Measurements from ENCODE around the gene CRAT. TPM values are rescaled to one million over a fixed set of nuclear protein-coding genes. Genes with fewer than 3 reads are reported as not detected.
A peak's percentile ranks its signal among the peaks of the same experiment; 100 is the strongest.
"Not testable (repeated sequence)": the region's sequence is repeated elsewhere in the genome, so short reads cannot be mapped to it uniquely, and the experiment has no call there.

CRAT gene
- total RNA-seq, 1 donor from 2014 or later, result 19.0 TPM

DNA sequence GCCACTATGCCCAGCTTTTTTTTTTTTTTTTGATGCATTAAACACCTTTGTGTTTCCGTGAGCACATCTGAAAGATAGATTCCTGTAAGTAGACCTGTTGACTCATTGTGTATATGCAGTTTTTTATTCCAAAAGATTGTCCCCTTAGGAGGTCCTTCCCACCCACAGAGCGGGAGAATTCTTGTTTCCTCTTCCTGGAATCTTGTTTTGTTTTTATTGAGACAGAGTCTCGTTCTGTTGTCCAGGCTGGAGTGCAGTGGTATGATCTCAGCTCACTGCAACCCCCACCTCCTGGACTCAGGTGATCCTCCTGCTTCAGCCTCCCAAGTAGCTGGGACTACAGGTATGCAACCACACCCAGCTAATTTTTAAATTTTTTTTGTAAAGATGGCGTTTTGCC is 8.2 kb upstream of the CRAT start:
- no peak overlapping the region for H3K4me3 Mint-ChIP-seq (ENCODE audit: low read depth)
- no peaks in the 10 kb centered on the region for H3K9me3 Mint-ChIP-seq (ENCODE audit: low read depth)
- TF ChIP-seq, protein P1, sequence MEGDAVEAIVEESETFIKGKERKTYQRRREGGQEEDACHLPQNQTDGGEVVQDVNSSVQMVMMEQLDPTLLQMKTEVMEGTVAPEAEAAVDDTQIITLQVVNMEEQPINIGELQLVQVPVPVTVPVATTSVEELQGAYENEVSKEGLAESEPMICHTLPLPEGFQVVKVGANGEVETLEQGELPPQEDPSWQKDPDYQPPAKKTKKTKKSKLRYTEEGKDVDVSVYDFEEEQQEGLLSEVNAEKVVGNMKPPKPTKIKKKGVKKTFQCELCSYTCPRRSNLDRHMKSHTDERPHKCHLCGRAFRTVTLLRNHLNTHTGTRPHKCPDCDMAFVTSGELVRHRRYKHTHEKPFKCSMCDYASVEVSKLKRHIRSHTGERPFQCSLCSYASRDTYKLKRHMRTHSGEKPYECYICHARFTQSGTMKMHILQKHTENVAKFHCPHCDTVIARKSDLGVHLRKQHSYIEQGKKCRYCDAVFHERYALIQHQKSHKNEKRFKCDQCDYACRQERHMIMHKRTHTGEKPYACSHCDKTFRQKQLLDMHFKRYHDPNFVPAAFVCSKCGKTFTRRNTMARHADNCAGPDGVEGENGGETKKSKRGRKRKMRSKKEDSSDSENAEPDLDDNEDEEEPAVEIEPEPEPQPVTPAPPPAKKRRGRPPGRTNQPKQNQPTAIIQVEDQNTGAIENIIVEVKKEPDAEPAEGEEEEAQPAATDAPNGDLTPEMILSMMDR (IDR thresholded peaks at IDR 0.05; ENCODE audit: unreplicated experiment), result no peak
- no peak overlapping the region for H3K27ac Mint-ChIP-seq
- DNase-seq (ENCODE audit: low spot score, unreplicated experiment), result no peak
- H3K4me1 Mint-ChIP-seq (ENCODE audit: low read depth), result peaks cover 10% of the 10 kb centered on the region
- H3K36me3 Mint-ChIP-seq (ENCODE audit: insufficient read depth), result peaks cover 17% of the 10 kb centered on the region
- H3K27me3 Mint-ChIP-seq, result no peaks in the 10 kb centered on the region

DNA sequence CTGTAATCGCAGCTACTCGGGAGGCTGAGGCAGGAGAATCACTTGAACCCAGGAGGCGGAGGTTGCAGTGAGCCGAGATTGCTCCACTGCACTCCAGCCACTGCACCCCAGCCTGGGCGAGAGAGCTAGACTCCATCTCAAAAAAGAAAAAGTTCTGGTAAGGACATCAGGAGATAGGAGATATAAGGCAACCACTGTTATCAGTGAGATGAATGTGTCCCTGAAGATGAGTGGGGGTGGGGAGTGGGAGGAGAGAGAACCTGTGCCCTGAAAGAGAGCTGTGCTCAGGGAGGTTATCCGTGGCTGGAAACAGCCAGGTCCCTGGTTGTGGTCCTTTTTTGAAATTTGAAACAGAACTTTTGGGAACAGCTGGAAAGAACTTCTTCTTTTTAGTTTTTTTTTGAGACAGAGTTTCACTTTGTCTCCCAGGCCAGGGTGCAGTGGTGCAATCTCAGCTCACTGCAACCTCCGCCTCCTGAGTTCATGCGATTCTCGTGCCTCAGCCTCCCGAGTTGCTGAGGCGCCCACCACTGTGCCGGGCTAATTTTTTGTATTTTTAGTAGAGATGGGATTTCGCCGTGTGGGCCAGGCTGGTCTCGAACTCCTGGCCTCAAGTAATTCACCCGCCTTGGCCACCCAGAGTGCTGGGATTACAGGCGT is 3.2 kb upstream of the CRAT start:
- TF ChIP-seq, protein P1 (IDR thresholded peaks at IDR 0.05; ENCODE audit: unreplicated experiment), result no peak
- H3K27ac Mint-ChIP-seq, result peak overlapping the region; percentile 53
- H3K9me3 Mint-ChIP-seq (ENCODE audit: low read depth), result no peaks in the 10 kb centered on the region
- H3K27me3 Mint-ChIP-seq, result peaks cover 9% of the 10 kb centered on the region
- H3K4me3 Mint-ChIP-seq (ENCODE audit: low read depth), result peak overlapping the region; percentile 40
- H3K36me3 Mint-ChIP-seq (ENCODE audit: insufficient read depth), result peaks cover 1% of the 10 kb centered on the region
- H3K4me1 Mint-ChIP-seq (ENCODE audit: low read depth), result peaks cover 14% of the 10 kb centered on the region
- DNase-seq (ENCODE audit: low spot score, unreplicated experiment), result no peak

DNA sequence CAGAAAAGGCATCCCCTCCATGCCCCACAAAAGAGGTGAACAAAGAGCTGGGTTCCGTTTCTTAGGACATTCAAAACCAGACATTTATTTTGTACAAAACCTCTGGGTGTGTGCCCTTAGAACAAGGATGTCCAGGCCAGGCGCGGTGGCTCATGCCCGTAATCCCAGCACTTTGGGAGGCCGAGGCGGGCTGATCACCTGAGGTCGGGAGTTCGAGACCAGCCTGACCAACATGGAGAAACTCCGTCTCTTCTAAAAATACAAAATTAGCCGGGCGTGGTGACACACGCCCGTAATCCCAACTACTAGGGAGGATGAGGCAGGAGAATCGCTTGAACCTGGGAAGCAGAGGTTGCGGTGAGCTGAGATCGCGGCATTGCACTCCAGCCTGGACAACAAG is 1.9 kb upstream of the CRAT start:
- Mint-ChIP-seq H3K27ac (peak overlapping the region; percentile 99), H3K4me3 (ENCODE audit: low read depth) (peak overlapping the region; percentile 95), H3K27me3 (peaks cover 11% of the 10 kb centered on the region), H3K4me1 (ENCODE audit: low read depth) (peaks cover 14% of the 10 kb centered on the region)
- not testable (repeated sequence) for H3K36me3 Mint-ChIP-seq (ENCODE audit: insufficient read depth); H3K9me3 Mint-ChIP-seq (ENCODE audit: low read depth); DNase-seq (ENCODE audit: low spot score, unreplicated experiment)

DNA sequence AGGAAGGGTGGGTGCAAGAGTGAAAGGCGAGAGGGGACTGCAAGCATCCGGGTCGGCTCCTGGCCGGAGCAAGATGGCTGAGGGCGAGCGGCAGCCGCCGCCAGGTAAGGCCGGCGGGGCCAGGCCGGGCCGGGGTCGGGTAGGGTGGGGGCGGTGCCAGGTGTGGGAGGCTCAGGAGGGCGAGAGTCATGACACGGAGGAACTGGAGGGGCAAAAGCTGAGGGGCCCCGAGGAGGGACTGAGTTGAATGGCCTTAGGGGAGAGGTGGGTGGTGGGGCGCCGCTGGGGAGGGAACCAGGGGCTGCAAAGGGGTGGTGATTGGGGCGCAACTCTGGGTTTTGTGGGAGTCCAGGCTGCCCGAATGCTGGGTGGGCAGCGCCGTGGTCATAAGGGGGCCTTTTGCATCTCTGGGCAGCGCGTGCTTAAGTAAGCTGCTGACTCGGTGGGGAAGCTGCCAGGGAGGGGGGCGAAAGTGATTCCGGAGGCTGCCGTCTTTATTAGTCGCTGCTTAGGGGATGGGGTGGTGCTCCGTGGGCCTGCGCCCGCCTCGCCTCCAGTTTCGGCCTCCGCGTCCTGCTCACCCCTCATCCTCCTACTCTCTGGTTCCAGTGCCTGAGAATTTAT is 1.0 kb upstream of the CRAT start:
- Mint-ChIP-seq H3K9me3 (ENCODE audit: low read depth) (no peaks in the 10 kb centered on the region), H3K27me3 (peaks cover 11% of the 10 kb centered on the region), H3K4me1 (ENCODE audit: low read depth) (peaks cover 19% of the 10 kb centered on the region), H3K27ac (peak overlapping the region; percentile 99), H3K36me3 (ENCODE audit: insufficient read depth) (peaks cover under 1% of the 10 kb centered on the region), H3K4me3 (ENCODE audit: low read depth) (peak overlapping the region; percentile 95)
- TF ChIP-seq, protein P1 (IDR thresholded peaks at IDR 0.05; ENCODE audit: unreplicated experiment), result no peak
- no peak for DNase-seq (ENCODE audit: low spot score, unreplicated experiment)

DNA sequence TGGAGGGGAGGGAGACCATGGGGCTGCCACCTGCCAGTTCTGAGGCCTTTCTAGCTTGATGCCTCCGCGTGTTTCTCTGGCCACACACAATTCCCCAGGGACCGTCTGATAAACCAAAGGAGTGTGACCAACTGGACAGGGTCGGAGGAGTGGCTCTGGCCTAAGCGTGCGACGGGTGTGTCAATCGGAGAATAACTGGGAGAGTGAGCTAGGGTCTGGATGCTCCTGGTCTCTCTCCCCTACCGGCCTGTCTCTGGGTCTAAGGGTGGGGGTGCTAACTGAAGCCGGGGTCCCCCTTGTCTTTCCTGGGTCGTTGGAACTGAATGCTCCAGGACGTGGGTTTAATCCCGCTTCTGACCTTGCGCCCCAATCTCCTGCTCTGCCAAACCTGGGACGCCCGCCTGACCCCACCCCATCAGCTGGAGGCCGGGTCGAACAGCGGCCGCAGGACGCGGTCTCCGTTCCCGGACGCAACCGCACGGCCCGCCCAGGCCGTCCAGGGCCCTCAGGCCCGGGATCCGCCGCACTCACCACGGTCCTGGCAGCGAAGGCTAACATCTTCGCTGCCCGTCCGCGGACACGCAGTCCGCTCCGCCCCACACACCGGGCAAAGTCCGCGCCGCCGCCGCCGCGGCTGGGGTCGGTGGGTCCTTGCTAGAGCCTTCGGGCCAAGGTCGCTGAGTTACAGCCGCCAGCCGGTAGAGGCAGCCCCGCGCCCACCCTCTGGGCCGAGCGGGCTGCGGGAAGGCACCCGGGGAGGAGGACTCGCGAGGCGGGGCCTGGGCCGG is 447 bp downstream of the CRAT start:
- TF ChIP-seq, protein P1 (IDR thresholded peaks at IDR 0.05; ENCODE audit: unreplicated experiment), result peak; percentile 24
- H3K27ac Mint-ChIP-seq, result peak overlapping the region; percentile 10
- peak overlapping the region; percentile 63 for H3K4me3 Mint-ChIP-seq (ENCODE audit: low read depth)
- peaks cover 1% of the 10 kb centered on the region for H3K36me3 Mint-ChIP-seq (ENCODE audit: insufficient read depth)
- no peaks in the 10 kb centered on the region for H3K9me3 Mint-ChIP-seq (ENCODE audit: low read depth)
- DNase-seq (ENCODE audit: low spot score, unreplicated experiment), result no peak
- peaks cover 19% of the 10 kb centered on the region for H3K4me1 Mint-ChIP-seq (ENCODE audit: low read depth)
- H3K27me3 Mint-ChIP-seq, result peaks cover 11% of the 10 kb centered on the region
